ENCODE measurements around the gene PELI2.

GRCh38 chr14:56268039-56268438 is 149.8 kb downstream of the PELI2 start:
- TF ChIP-seq, protein P1, sequence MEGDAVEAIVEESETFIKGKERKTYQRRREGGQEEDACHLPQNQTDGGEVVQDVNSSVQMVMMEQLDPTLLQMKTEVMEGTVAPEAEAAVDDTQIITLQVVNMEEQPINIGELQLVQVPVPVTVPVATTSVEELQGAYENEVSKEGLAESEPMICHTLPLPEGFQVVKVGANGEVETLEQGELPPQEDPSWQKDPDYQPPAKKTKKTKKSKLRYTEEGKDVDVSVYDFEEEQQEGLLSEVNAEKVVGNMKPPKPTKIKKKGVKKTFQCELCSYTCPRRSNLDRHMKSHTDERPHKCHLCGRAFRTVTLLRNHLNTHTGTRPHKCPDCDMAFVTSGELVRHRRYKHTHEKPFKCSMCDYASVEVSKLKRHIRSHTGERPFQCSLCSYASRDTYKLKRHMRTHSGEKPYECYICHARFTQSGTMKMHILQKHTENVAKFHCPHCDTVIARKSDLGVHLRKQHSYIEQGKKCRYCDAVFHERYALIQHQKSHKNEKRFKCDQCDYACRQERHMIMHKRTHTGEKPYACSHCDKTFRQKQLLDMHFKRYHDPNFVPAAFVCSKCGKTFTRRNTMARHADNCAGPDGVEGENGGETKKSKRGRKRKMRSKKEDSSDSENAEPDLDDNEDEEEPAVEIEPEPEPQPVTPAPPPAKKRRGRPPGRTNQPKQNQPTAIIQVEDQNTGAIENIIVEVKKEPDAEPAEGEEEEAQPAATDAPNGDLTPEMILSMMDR (IDR thresholded peaks at IDR 0.05) = no peak
- TF ChIP-seq POLR2A (IDR thresholded peaks at IDR 0.05) = no peak

Data from testis (tissue), 2 donors.